GM19239 (cell line): ENCODE results near the gene KAT14.
"Not testable (repeated sequence)": the region's sequence is repeated elsewhere in the genome, so short reads cannot be mapped to it uniquely, and the experiment has no call there.

Experiments
- DNase-seq: peaks from one replicate; pipeline ENCODE4 v3.0.0; 2011; ENCODE audit warnings: low spot score; ENCODE audit not compliant: insufficient read length
- FAIRE-seq: peaks from 2 replicates; lab custom pipeline; 2011; peaks lifted over from hg19 to GRCh38; lab: Jason Lieb, UNC

The KAT14 gene

GRCh38 chr20:18154342-18154741 lies 16.7 kb downstream of the KAT14 start:
- FAIRE-seq: no peak
- no peak for DNase-seq

- no peak for DNase-seq
- no peak for FAIRE-seq
Observed at GRCh38 chr20:18156045-18156444, 18.4 kb downstream of the KAT14 start.

- no peak for DNase-seq
- no peak for FAIRE-seq
Observed at GRCh38 chr20:18164356-18164755, 26.7 kb downstream of the KAT14 start.

- no peak for DNase-seq
- FAIRE-seq: no peak
Observed at GRCh38 chr20:18165553-18165952, 27.9 kb downstream of the KAT14 start.

- no peak for FAIRE-seq
- no peak for DNase-seq
Observed at GRCh38 chr20:18166241-18166881, 28.7 kb downstream of the KAT14 start.

GRCh38 chr20:18166950-18167349 lies 29.3 kb downstream of the KAT14 start:
- no peak for FAIRE-seq
- DNase-seq: no peak

GRCh38 chr20:18172379-18172778 lies 34.7 kb downstream of the KAT14 start:
- no peak for DNase-seq
- FAIRE-seq: no peak

- DNase-seq (no peak), FAIRE-seq (no peak)
Observed at GRCh38 chr20:18174906-18175683, 37.4 kb downstream of the KAT14 start.

- DNase-seq (no peak), FAIRE-seq (no peak)
Observed at GRCh38 chr20:18176318-18176785, 38.7 kb downstream of the KAT14 start.

- not testable (repeated sequence) for FAIRE-seq, DNase-seq
Observed at GRCh38 chr20:18180366-18180765, 42.7 kb downstream of the KAT14 start.

GRCh38 chr20:18180815-18181214 lies 43.2 kb downstream of the KAT14 start:
- DNase-seq: no peak
- FAIRE-seq: no peak

- no peak for DNase-seq
- no peak for FAIRE-seq
Observed at GRCh38 chr20:18187020-18187419, 49.4 kb downstream of the KAT14 start.

- no peak for DNase-seq
- FAIRE-seq: no peak
Observed at GRCh38 chr20:18188434-18188833, 50.8 kb downstream of the KAT14 start.

- no peak for FAIRE-seq
- DNase-seq: no peak
Observed at GRCh38 chr20:18190338-18191233, 52.9 kb downstream of the KAT14 start.

- DNase-seq: no peak
- FAIRE-seq: no peak
Observed at GRCh38 chr20:18191306-18191705, 53.6 kb downstream of the KAT14 start.

- FAIRE-seq: not testable (repeated sequence)
Observed at GRCh38 chr20:18194461-18194860, 56.8 kb downstream of the KAT14 start.

GRCh38 chr20:18195931-18196330 lies 58.3 kb downstream of the KAT14 start:
- FAIRE-seq (no peak), DNase-seq (no peak)

More at GRCh38 chr20:18194461-18194860, 56.8 kb downstream of the KAT14 start:
- not testable (repeated sequence) for DNase-seq

- DNase-seq (no peak), FAIRE-seq (no peak)
Observed at GRCh38 chr20:18197382-18198070, 59.9 kb downstream of the KAT14 start.

- DNase-seq (no peak), FAIRE-seq (no peak)
Observed at GRCh38 chr20:18202966-18203365, 65.3 kb downstream of the KAT14 start.

- not testable (repeated sequence) for FAIRE-seq, DNase-seq
Observed at GRCh38 chr20:18203700-18204099, 66.0 kb downstream of the KAT14 start.
